ENCODE results near the gene MPZL1.

DNA sequence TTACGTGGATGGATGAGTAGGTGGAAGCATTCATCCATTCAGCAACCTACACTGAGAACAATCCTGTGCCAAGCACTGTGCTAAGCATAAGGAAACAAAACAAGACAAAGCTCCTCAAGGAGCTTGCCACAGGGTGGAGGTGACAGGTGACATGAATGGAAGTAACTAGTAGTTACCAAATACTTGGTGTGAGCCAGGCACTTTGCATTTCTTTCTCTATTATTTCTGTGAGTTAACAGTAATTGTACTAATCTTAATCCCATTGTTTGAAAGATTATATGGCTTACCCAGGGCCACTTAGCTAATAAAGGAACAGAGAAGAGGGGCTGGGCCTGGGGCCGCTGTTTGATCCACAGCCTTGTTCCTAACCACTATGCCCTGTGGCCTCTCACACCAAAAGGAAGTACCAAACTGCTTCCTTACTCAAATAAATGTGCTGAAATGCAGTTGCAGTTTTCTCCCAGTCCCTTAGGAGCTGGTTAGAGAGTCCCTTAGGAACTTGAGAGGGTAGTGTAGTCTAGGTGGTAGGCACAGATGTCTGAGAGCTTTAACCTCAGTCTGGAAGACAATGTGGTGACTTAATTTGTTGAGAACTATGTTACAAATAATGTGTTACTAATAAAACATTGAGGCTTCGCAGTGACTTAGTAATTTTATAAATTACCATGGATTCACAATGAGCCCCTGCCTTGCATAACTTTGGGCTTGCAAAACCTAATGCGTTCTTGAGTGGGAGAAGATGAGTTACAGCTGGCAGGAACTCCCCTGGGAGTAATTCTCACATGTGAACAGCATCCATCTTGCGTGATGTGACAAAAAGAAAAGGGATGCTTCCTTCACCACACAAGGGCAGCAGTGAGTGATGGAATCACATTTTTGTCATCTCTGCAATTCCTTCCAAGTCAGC is 69.8 kb downstream of the MPZL1 start:
- no peak for TF ChIP-seq POLR2A (IDR thresholded peaks at IDR 0.05)
- TF ChIP-seq, protein P1, sequence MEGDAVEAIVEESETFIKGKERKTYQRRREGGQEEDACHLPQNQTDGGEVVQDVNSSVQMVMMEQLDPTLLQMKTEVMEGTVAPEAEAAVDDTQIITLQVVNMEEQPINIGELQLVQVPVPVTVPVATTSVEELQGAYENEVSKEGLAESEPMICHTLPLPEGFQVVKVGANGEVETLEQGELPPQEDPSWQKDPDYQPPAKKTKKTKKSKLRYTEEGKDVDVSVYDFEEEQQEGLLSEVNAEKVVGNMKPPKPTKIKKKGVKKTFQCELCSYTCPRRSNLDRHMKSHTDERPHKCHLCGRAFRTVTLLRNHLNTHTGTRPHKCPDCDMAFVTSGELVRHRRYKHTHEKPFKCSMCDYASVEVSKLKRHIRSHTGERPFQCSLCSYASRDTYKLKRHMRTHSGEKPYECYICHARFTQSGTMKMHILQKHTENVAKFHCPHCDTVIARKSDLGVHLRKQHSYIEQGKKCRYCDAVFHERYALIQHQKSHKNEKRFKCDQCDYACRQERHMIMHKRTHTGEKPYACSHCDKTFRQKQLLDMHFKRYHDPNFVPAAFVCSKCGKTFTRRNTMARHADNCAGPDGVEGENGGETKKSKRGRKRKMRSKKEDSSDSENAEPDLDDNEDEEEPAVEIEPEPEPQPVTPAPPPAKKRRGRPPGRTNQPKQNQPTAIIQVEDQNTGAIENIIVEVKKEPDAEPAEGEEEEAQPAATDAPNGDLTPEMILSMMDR (IDR thresholded peaks at IDR 0.05): no peak
